Left ventricle myocardium inferior (tissue), 1 donor: ENCODE results near the gene ARL17A. TPM values are rescaled to one million over a fixed set of nuclear protein-coding genes. Genes with fewer than 3 reads are reported as not detected.
"Not testable (repeated sequence)": the region's sequence is repeated elsewhere in the genome, so short reads cannot be mapped to it uniquely, and the experiment has no call there.

ENCODE experiments used
- DNase-seq: peaks from one replicate; pipeline ENCODE4 v3.0.0-alpha.2; 2020
- H3K27ac ChIP-seq: fragments of 200-600 bp; replicated peaks from 2 replicates; pipeline ENCODE4 v1.8.0; 2021
- H3K27me3 ChIP-seq: fragments of 200-600 bp; 2 replicates; pipeline ENCODE4 v1.8.0; 2021; ENCODE audit warnings: low read depth
- H3K36me3 ChIP-seq: fragments of 200-600 bp; 2 replicates; pipeline ENCODE4 v1.8.0; 2021
- H3K4me1 ChIP-seq: fragments of 200-600 bp; 2 replicates; pipeline ENCODE4 v1.8.0; 2021
- H3K4me3 ChIP-seq: fragments of 200-600 bp; 2 replicates; pipeline ENCODE4 v1.8.0; 2021; ENCODE audit warnings: mild to moderate bottlenecking, moderate library complexity
- H3K9me3 ChIP-seq: fragments of 200-600 bp; replicated peaks from 2 replicates; pipeline ENCODE4 v1.8.0; 2021
- intact Hi-C: fragments of 100-400 bp; cut with micrococcal nuclease; formaldehyde crosslinking; loops from one replicate; pipeline ENCODE4 v1.11.0; 2022
- total RNA-seq: library from RNA; stranded (reverse); fragmentation: NEBNext Ultra II Directional; extraction: Animal tissue kit (Norgen Biotek cat#: 25700); gene quantifications from one replicate; pipeline ENCODE4 v1.2.1, GENCODE V29; 2021
- donor health status: DM: no; HTN: yes; CAD: no; lungs with severe emphysema.

The ARL17A gene
- total RNA-seq, 1 donor from 2014 or later = 13.1 TPM

DNA sequence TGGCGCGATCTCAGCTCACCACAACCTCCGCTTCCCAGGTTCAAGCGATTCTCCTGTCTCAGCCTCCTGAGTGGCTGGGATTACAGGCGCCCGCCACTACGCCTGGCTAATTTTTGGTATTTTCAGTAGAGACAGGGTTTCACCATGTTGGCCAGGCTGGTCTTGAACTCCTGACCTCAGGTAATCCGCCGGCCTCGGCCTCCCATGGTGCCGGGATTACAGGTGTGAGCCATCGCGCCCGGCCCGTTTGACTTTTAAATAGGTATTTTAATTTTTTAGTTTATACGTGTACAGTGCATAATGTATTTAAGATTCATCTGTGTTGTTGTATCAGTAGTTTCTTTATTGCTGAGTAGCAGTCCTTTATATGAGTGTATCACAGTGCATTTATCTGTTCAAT, 87.5 kb downstream of the ARL17A start:
- DNase-seq, H3K27ac ChIP-seq, H3K4me1 ChIP-seq, H3K9me3 ChIP-seq, H3K4me3 ChIP-seq, intact Hi-C loops, H3K27me3 ChIP-seq: not testable (repeated sequence)
- peaks cover 28% of the 10 kb centered on the region for H3K36me3 ChIP-seq

DNA sequence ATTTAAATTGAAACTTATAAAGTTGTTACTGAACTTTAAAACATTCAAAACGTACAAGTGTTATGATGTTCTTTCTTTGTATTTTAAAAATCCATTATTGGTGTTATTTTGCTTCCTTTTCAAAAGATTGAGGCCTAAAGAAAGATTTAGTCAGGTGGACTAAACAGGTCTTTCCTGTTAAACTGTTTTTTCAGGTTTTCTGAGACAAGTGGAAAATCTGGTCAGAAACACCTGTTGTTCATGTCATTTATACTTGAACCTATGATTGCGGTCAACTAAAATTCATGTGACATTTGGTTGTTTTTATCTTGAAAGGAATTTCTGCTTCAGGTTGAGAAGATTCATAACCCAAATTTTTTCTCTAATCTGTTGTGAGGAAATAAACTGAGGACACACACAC, 98.2 kb downstream of the ARL17A start:
- H3K27me3 ChIP-seq, DNase-seq, H3K36me3 ChIP-seq, H3K9me3 ChIP-seq, H3K27ac ChIP-seq, H3K4me3 ChIP-seq, intact Hi-C loops, H3K4me1 ChIP-seq: not testable (repeated sequence)

DNA sequence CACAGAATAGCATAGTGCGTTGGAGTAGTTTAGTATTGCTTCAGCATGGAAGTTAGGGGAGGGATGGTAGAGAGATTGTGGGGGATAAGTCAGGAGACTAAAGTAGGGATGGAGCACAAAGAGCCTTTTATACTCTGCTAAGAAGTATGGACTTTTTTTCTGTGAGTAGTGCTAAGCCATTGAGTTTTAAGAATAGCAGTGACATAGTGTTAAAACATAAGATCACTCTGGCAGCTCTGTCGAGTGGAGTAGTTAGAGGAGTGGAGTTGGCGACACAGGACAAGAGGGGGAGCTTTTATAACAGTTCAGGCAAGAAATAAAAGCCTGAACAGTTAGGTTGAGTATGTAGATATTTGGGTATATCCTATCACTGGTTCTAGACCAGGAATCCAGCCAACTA, 100.7 kb downstream of the ARL17A start:
- H3K4me1 ChIP-seq, H3K9me3 ChIP-seq, intact Hi-C loops, H3K4me3 ChIP-seq, H3K27me3 ChIP-seq, DNase-seq, H3K36me3 ChIP-seq, H3K27ac ChIP-seq: not testable (repeated sequence)

- DNase-seq, H3K27ac ChIP-seq, H3K4me1 ChIP-seq, H3K36me3 ChIP-seq, H3K4me3 ChIP-seq, intact Hi-C loops, H3K9me3 ChIP-seq, H3K27me3 ChIP-seq: not testable (repeated sequence)
These were observed 103.9 kb downstream of the ARL17A start for GRCh38 chr17:46475583-46475982.

- H3K27ac ChIP-seq, H3K27me3 ChIP-seq, intact Hi-C loops: not testable (repeated sequence)
These were observed 105.0 kb downstream of the ARL17A start for GRCh38 chr17:46474489-46474888.

DNA sequence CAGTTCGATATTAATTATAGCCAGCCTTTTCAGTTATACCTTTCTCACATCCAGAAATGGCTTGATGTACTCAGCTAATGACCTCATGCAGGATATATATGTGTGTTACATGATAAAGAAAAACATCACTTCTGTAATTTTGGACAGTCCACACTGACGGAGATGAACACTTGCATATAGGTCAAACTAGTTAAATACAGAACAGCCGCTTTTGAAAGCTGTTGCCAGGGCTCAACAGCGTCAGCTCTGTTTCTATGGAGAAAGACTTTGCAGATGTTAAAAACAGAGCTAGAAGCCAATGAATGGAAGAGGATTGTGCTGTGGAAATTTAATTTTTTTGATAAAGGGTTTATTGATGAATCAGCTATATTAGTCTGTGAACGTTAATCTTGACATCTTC, 111.9 kb downstream of the ARL17A start:
- DNase-seq, H3K27ac ChIP-seq, H3K4me3 ChIP-seq, H3K27me3 ChIP-seq, H3K4me1 ChIP-seq, H3K9me3 ChIP-seq, H3K36me3 ChIP-seq, intact Hi-C loops: not testable (repeated sequence)

More at GRCh38 chr17:46474489-46474888, 105.0 kb downstream of the ARL17A start:
- H3K4me1 ChIP-seq, H3K36me3 ChIP-seq, DNase-seq, H3K4me3 ChIP-seq, H3K9me3 ChIP-seq: not testable (repeated sequence)

Other genes starting within 250 kb of the ARL17A start
- 17.8 TPM for gene ARL17B, start 217.9 kb downstream of the ARL17A start, total RNA-seq
- 6.0 TPM for gene LRRC37A2, start 67.2 kb downstream of the ARL17A start, total RNA-seq
- gene NSF, start 11.0 kb upstream of the ARL17A start, total RNA-seq = 29.0 TPM
- gene WNT3, start 239.0 kb upstream of the ARL17A start, total RNA-seq = 0.96 TPM